ENCODE results near the gene TMIGD1. TPM values are rescaled to one million over a fixed set of nuclear protein-coding genes. Genes with fewer than 3 reads are reported as not detected.

The TMIGD1 gene
- not detected in 2 replicates for total RNA-seq (2014; rRNA removed; shearing (Covaris generic))

DNA sequence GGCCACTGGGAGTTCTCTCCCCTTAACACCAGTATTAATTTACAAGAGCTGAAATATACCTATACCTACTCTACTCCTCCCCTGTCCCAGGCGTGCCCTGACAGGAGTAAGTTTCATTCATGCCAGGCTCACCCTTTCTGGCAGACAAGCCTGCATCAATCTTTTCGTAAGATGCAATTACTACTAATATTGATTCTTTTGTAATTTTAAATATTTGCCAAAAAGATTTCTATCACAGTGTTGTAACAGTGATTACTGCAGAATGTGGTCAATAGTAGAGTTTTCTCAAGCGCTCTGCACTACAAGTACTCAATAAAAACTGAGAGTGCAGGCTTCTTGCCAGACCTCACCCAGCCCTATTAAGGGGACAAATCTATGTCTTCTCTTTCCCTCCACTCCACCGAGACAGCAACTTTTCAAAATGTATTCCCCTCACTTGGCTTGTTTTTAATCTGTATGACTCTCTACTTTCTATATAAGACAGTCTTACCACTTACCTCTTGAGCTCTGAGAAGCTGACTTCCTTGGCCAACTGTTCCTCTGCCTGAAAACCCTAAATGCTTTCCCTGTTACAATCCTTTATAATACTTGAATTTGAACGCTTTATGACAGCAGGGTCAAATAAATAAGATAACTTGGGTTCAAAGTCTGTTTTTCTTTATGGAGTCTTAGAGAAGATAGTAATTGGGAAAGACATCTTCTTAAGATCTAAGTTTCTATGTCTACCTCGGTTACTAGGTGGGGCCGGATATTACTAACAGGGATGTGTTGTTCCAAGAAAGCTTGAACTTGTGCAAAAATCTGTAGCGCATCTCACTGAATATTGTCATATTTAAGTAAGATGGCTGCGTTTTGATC, at the start of gene TMIGD1:
TMIGD1 (minus strand) TSS at position 555 of the 858 bp plus-strand sequence. CDS start 1,924 bp downstream, outside the sequence.
- no peak for DNase-seq (ENCODE audit: low read depth)

DNA sequence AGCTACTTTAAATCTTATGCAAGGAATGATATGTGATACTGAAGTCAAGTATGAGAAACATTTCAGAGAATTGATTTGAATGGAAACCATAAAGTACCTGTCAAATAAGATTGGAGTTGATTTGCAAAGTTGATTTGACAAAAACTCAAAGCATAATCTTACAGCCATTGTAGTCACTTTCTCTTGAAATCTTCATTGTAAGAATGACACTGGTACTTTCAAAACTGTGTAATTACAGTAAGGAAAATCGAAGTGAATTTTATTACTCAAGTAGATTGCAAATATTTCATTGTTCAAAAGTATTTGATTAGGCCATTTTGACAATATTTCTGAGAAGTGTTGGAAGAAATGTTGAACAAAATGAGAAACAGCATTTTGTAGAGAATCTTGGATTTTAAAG, 48.5 kb upstream of the TMIGD1 start:
- no peak for DNase-seq (ENCODE audit: low read depth)

- no peak for DNase-seq (ENCODE audit: low read depth)
These were observed 47.4 kb upstream of the TMIGD1 start for GRCh38 chr17:30381340-30381659.

GRCh38 chr17:30380643-30381339, 46.9 kb upstream of the TMIGD1 start:
- no peak for DNase-seq (ENCODE audit: low read depth)

DNA sequence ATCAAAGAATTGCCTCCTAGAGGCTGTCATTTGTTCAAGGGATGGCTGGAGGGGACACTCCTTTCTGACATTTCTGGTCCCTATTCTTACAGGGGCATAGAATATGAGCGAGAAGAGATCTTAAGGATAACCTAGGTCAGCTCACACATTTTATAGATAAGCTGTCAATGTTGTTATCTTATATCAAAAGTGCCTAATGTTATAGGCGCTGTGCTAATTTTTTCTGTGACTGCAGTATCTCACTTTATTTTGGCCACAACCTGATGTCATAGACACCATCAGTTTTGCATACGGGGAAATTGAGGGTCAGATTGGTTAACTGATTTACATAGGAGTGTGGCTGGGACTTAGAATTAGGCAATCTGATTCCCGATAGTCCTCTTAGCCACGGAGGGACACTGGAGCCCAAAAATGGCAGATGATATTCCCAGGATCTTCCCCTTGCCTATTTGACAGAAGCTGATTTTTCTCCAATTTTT, 46.1 kb upstream of the TMIGD1 start:
- DNase-seq (ENCODE audit: low read depth), result no peak

GRCh38 chr17:30379303-30379902, 45.5 kb upstream of the TMIGD1 start:
- no peak for DNase-seq (ENCODE audit: low read depth)

GRCh38 chr17:30378825-30379302, 45.0 kb upstream of the TMIGD1 start, which contains the start of gene CPD:
Gene CPD, plus strand, starts transcription at chr17:30378927. Its CDS starts 54 bp downstream, at chr17:30378981.
- DNase-seq (ENCODE audit: low read depth), result peak; percentile 90

GRCh38 chr17:30378241-30378824, 44.5 kb upstream of the TMIGD1 start:
- DNase-seq (ENCODE audit: low read depth), result peak; percentile 23

DNA sequence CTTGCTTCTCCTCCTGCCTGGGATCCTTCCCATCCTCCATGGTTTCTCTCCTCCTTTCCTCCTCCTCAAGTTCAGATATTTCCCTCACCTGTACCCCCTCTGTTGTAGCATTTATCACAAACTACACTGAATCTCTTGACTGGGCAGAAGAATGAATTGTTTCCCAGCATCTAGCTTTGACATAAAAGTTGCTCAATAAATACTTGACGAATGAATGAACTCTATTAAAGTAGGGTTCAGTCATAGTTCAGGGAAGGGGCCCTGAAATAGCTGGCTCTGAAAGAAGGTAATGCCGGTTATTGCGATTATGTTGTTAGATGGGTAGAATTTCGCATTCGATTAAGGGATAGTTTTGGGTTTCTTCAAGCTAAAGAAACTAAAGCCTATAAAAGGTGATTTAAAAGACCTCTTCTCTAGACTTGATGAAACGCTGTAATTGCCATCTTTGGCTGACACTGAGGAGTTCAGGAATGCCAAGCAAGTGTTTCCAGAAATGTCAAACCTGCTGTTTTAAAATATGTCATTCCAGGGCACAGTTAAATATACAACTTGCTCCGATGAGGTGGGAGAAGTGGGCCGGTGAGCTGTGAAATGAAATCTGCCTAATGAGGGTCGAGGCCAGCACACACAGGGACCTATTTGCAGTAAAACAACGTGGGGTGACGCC, 43.9 kb upstream of the TMIGD1 start:
- DNase-seq (ENCODE audit: low read depth), result no peak

DNA sequence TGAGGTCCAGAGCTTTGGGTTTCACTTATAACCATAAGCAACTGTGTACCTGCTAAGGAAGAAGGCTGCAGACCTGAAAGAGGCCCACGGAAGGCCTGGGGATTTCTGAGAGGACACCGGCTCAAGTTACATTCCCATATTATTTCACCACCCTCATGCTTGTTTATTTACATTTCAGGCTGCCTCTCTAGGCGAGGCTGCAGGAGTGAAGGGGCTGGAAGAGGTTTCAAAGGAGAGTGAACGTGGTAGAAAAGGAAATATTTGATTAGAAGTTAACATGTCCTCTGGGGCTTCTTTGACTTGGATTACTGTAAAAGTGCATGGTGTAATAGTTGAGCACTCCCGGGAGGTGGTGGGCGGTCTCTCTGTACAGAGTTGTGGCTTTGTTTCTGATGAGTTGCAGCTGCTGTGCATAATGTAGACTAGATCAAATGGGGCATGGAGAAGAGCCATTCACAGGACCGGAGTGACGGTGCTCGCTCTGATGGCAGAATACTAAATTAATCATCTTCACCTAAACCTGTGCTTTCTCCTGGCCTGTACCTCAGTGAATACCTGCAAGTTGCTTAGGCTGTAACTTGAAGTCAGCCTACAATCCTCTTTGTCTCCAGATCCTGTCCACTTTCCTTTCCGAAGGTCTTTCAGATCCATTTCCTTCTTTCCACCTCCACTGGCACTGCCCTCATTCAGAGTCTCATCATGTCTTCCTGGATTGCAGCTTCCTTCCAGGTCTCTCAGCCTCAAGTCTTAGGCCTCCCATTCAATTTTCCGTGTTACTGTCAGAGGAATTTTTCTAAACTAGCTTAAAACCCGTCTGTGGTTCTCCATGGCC, 43.0 kb upstream of the TMIGD1 start:
- DNase-seq (ENCODE audit: low read depth), result peak; percentile 56

DNA sequence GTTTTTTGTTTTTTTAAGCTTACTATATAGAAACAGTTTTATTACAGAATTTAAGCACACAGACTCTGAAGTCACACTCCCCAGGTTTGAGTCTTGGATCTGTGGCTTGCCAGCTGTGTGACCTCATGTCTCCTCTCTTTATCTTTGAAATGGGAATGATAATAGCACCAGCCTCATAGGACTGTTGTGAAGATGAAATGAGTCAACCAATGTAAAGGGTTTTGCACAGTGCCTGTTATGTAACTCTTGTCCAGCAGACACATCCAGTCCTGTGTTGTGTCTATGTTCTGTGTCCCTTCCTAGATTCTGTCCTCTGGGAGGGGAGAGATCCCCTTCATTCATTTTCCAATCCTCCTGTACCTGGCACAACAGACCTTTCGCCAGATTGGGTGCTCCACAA, 41.8 kb upstream of the TMIGD1 start:
- DNase-seq (ENCODE audit: low read depth), result no peak

- DNase-seq (ENCODE audit: low read depth), result peak; percentile 24
These were observed 38.9 kb upstream of the TMIGD1 start for GRCh38 chr17:30372755-30373154.

- DNase-seq (ENCODE audit: low read depth), result no peak
These were observed 36.1 kb upstream of the TMIGD1 start for GRCh38 chr17:30369995-30370394.

- DNase-seq (ENCODE audit: low read depth), result no peak
These were observed 35.3 kb upstream of the TMIGD1 start for GRCh38 chr17:30368912-30369720.

GRCh38 chr17:30366536-30366935, 32.7 kb upstream of the TMIGD1 start:
- no peak for DNase-seq (ENCODE audit: low read depth)

- DNase-seq (ENCODE audit: low read depth), result no peak
These were observed 29.9 kb upstream of the TMIGD1 start for GRCh38 chr17:30363715-30364202.

- no peak for DNase-seq (ENCODE audit: low read depth)
These were observed 28.0 kb upstream of the TMIGD1 start for GRCh38 chr17:30361766-30362279.

GRCh38 chr17:30360086-30360808, 26.4 kb upstream of the TMIGD1 start:
- no peak for DNase-seq (ENCODE audit: low read depth)

Measured in RPMI7951 (cell line).